ENCODE data around the gene PRR7.
"Not testable (repeated sequence)": the region's sequence is repeated elsewhere in the genome, so short reads cannot be mapped to it uniquely, and the experiment has no call there.

Gene PRR7

DNA sequence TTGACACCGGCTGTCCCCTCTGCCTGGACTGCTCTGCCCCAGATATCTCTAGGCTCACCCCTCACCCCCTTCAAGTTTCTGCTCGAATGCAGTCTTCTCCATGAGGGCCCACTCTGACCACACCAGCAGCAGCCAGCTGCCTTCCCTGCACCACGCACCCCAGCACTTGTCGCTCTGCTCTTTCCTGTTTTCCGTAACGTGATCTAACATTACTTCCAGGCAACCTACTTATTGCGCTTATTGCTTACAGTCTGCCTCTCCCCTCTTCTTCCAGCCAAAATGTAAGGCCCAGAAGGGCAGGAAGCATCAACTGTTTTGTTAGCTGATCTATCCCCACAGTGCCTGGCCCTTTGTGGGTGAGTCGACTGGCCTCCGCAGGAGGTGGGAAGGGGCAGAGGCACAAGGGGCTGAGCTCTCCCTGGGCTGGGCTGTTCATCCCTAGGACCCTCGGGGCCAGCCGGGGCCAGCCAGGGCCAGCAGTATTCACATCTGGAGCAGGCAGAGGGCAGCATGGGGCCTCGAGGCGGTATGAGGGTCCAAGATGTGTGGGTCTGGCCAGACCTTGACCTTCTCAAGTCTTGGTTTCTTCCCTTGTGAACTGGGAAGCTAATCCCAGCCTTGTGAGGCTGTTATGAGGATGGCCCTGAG, 38.4 kb downstream of the PRR7 start:
- no peak for DNase-seq (ENCODE audit: low spot score)

DNA sequence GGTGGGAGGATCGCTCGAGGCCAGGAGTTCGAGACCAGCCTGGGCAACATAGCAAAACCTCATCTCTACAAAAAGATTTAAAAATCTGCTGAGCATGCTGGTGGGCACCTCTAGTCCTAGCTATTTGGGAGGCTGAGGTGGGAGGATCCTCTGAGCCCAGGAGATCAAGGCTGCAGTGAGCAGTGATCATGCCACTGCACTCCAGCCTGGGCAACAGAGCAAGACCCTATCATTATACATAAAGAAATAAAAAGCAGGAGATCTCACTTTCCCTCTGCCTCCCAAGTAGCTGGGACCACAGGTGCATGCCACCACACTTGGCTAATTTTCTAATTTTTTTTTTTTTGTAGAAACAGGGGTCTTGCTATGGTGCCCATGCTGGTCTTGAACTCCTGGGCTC, 39.1 kb downstream of the PRR7 start:
- not testable (repeated sequence) for DNase-seq (ENCODE audit: low spot score)

DNA sequence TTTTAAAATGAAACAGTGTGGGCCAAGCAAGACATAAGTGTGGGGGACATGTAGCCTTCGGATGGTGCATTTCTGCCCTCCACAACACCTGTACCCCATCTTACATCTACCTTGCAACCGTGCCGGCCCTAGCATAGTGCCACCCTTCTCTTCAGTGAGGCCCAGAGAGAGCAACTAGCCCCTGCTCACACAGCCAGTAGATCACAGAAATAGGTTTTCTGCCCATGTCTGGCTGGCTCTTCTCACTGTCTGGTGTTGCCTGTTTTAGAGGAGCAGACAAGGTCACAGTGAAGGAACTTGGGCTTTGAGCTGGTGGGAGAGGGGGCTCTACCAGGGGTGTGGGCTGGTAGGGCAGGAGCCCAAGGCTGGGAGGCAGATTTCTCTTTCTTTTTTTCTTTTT, 39.6 kb downstream of the PRR7 start:
- DNase-seq (ENCODE audit: low spot score) = no peak

DNA sequence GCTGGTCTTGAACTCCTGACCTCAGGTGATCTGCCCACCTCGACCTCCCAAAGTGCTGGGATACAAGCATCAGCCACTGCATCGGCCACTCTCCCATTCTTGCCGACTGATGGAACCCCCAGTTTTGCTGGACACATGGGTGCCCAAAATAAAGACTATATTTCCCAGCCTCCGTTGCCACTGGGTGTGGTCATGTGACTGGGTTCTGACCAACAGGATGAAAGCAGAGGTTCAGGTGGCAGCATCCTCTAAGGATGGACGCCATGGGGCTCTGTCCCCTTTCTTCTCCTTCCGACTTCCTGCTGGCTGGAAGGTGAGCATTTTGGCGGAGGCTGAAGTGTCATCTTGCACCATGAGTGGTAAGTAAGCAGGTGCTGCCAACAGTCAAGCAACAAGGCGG, 40.5 kb downstream of the PRR7 start:
- no peak for DNase-seq (ENCODE audit: low spot score)

DNA sequence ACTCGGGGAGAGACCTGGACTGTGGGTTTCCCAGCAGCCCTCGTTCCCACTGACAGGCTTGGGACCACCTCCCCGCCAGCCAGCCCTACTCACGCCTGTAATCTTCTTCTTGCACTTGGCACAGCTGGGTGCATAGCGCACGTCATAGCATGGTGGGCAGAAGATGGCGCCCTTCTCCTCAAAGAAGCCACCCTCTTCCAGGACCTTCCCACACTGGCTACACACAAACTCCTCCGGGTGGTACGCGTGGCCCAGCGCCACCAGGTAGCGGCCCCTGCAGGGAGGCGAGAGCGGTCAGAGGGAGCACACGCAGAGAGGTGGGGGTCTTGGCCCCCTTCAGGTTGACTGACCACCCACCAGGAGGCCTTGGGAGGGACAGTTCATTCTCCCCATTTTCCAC, 41.4 kb downstream of the PRR7 start:
- DNase-seq (ENCODE audit: low spot score) = no peak

- no peak for DNase-seq (ENCODE audit: low spot score)
Measured at GRCh38 chr5:177489119-177489716, 42.6 kb downstream of the PRR7 start.

- DNase-seq (ENCODE audit: low spot score) = no peak
Measured at GRCh38 chr5:177490311-177490991, 43.8 kb downstream of the PRR7 start.

GRCh38 chr5:177490992-177491391, 44.4 kb downstream of the PRR7 start:
- DNase-seq (ENCODE audit: low spot score) = no peak

DNA sequence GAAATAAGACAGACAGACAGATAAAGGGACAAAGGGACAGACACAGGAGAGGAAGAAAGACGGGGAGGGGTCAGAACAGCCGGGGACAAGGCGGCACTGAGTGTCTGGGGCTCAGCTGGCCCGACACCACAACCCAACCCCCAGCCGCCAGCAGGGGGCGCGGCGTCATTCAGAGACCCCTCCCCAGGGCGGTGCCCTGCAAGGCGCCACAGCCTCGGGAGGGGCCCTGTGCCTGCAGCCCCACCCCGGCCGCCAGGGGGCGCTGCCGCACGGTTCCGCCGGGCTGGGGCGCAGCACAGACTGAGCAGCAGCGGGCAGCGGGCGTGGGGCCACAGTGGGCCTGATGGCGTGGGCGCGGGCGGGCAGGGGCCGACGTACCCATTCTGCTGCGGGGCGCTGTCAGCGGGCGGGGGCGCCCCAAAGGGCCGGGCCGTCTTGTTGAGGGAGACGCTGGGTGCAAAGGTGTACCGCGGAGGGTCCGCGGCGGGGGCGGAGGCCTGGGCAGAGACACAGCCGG, 44.9 kb downstream of the PRR7 start:
- DNase-seq (ENCODE audit: low spot score) = peak; percentile 71

- no peak for DNase-seq (ENCODE audit: low spot score)
Measured at GRCh38 chr5:177491983-177492746, 45.6 kb downstream of the PRR7 start.

- DNase-seq (ENCODE audit: low spot score) = no peak
Measured at GRCh38 chr5:177492841-177493240, 46.2 kb downstream of the PRR7 start.

DNA sequence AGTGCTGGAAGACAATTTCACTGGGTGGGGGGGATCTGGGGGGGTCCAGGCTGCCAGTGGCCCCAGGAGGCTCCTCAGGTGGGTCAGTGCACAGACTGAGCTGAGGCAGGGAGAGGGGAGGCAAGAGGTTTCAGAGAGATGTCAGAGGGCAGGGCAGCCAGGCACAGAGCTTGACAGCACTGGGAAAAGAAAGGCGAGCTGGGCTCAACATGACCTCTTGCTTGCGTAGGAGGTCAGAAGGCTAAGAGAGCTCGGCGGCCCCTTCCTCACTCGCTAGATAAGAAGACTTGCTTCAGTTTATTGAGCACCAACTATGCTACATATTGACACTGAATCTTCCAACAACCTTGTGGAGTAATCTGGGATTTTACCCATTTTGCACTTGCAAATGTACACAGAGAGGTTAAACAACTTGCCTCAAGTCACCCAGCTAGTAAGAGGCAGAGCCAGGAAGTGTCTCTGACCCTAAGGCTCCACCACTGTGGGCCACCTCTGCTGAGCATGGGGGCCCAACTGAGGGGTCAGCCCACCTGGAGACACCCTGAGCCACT, 47.3 kb downstream of the PRR7 start:
- DNase-seq (ENCODE audit: low spot score) = no peak

- peak; percentile 45 for DNase-seq (ENCODE audit: low spot score)
Measured at GRCh38 chr5:177494346-177495195, 48.0 kb downstream of the PRR7 start.

GRCh38 chr5:177495243-177496060, 48.8 kb downstream of the PRR7 start:
- DNase-seq (ENCODE audit: low spot score) = no peak

DNA sequence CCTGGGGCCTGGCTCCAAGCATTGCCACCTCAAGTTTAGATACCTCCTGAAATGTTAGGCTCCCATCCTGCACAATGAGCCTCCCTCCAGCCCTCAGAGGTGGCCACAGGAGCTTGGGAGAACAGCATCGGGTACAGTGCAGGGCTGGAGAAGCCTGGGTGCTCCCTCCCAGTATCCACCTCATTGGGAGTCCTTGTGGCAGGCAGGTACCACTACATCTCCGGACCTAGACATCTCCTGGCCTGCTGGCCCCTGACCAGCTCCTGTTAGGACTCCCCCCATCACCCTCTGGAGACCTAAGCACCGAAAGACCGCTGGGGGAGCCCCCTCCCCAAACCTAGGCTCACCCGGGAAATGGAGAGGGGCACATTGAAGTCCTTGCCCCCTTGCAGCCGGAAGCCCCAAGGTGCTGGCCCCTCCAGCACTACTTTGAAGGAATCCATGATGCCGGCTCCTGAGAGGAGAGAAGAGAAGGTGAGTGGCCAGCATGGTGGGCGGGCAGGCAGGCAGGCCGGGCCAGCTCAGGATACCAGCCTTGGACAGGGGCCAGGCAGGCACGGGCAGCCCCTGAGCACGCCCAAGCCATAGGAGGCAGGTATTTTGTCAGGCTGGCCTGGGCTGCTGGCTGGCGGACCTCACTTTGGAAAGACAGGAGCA, 49.6 kb downstream of the PRR7 start:
- DNase-seq (ENCODE audit: low spot score) = peak; percentile 15

DNA sequence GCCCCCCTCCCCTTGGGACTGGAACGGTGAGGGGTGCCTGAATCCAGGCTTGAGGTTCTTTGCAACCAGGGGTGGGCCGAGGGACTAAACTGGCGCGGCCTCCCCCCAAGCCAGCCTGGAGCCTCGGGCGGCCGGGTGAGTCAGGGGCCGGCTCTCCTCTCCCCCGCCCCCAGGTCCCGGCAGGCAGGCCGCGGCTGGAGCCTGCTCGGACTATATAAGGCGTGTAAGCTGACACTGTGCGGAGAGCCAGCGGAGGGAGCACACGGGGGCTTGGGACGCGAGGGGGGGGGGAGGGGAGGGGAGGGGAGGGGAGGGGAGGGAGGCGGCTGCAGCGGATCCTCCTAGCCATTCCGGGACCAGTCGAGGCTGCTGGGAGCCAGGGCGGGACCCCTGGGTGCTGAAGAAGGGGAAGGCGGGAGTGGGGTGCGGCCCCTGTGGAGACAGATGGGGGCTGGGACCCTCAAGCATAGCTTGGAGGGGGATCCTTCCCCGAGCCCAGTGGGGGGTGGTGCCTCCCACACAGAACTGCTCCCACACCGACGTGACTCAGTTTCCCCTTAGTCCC, 50.2 kb downstream of the PRR7 start:
- peak; percentile 9 for DNase-seq (ENCODE audit: low spot score)

DNA sequence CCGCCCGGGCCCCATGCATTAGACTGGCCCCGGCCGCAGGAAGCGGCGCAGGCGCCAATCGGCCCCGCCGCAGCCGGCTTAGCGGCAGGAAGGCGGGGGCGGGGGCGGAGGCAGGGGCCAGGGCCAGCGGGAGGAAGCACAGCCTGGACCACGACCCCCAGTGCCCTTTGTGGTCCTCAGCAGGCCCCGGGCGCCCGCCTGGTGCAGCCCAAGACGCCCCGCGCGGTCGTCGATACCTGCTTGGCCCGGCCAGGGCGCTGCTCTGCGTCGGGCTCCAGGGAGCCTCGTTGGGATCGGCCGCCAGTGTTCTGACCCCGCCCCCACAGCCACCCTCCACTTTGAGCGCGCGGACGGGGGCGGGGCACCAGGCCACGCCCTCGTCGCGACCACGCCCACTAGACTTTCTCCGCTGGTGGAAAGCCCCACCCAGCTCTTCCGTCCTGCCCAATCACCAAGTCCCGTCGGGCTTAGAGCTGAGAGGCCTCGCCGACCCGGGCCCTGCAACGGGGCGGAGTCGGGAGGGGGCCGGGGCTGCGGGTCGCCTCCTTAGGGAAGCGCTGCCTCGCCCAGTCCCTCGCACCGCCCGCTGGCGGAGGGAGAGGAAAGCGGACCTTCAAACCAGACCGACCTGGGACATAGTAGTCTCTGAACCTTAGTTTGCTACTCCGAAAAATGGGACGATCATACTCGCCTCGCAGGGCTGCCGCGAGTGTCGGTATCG, 50.8 kb downstream of the PRR7 start, which contains the start of gene PDLIM7:
Gene PDLIM7, minus strand, starts transcription at position 313 of the 721 bp plus-strand sequence. CDS start 1,092 bp downstream, outside the sequence.
- peak; percentile 97 for DNase-seq (ENCODE audit: low spot score)

DNA sequence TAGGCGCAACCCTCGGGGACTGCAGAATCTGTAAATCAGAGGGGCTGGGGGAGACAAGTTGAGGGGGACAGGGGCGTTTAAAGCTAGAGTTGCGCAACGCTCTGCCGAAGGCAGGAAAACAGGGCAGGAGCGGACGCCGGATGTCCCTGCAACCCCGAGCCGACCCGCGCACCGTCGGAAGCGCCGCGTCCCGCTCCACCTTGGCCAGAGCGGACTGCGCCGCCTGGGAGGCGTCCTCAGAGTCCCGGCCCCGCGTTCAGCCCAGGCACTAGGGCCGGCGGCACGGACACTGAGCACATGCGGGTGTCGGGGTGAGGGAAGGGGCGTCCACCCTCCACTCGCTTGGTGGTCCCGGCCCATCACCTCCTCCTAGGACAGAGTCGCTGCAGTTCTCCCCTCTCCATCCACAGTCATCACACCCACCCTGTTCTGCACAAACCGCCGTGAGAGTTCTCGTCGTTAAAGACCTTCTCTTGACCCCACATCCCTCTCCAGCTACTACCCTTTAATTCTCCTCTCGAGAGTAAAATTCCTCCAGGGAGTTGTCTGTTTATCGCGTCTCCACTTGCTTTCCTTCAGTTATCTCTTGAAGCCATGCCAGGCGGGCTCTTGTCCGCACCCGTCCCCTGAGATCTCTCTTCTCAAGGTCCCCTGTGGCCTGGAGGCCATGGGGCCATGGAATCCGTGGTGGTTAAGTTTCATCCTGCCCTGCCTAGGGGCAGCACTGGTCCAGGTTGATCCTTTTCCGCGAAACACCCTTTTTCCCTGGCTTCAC, 51.6 kb downstream of the PRR7 start:
- DNase-seq (ENCODE audit: low spot score) = peak; percentile 65

All from hematopoietic multipotent progenitor cell treated with erythropoietin and hydrocortisone succinate and interleukin-3 and kit ligand, for 17 days (in vitro differentiated cells).